ENCODE data around the gene IMPACT.

Gene IMPACT

GRCh38 chr18:24426073-24426397, 435 bp upstream of the IMPACT start:
- no peak for DNase-seq

GRCh38 chr18:24427484-24427883, 1.0 kb downstream of the IMPACT start:
- peak; percentile 26 for DNase-seq

DNA sequence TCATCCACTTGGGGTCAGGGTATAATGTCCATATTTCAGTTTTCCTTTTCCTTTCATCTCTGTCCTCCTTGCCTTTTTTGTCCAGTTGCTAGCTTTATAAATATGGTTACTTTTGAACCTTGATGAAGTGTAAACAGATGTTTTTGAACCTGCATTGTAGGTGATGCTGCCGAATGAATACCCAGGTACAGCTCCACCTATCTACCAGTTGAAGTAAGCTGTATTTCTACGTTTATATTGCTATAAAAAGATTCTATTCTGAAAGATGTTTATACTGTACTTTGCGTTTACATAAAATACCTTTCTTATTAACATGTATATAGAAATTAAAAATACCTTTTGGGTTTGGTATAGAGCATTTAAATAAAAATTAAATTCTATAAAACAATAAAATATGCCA, 2.2 kb downstream of the IMPACT start:
- DNase-seq, result no peak

GRCh38 chr18:24429188-24429587, 2.7 kb downstream of the IMPACT start:
- DNase-seq, result no peak

- DNase-seq, result no peak
Observed at GRCh38 chr18:24432618-24433017, 6.1 kb downstream of the IMPACT start.

GRCh38 chr18:24436939-24437338, 10.5 kb downstream of the IMPACT start:
- DNase-seq, result no peak

DNA sequence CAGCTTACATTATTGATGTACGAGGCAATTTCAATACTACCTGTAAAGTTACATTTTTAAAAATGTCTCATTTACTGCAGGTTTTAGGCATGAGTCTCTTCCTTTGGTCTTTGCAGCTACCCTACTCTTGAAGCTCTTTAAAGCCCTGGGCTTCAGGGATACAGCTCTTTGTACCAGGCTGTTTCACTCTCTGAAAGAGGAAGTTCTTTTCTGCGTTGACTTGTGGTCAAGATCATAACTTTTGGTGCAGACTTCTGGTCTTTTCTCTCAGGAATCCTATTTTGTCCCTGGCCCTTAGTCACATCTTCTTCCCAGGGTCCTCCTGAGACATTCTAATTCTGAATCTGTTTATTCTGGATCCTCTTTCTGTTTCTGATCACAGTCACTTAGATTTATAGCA, 17.4 kb downstream of the IMPACT start:
- no peak for DNase-seq

DNA sequence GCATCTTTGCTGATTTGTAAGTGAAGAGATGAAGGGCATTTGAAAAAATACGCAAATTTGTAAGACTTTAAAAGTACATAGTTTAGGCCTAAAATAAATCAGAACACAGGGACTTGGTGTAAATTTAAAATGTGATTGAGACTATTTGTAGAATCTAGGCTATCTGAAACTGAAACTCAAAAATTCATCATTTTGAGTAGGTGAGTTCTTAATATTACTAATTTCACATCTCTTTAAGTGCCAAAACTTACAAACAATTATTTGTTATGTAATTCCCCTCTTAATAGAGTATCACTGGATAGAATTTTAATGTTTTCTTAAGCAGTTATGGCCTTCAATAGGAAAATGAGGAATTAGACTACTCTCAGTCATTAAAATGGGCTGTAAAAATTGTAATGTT, 20.0 kb downstream of the IMPACT start:
- peak; percentile 28 for DNase-seq

DNA sequence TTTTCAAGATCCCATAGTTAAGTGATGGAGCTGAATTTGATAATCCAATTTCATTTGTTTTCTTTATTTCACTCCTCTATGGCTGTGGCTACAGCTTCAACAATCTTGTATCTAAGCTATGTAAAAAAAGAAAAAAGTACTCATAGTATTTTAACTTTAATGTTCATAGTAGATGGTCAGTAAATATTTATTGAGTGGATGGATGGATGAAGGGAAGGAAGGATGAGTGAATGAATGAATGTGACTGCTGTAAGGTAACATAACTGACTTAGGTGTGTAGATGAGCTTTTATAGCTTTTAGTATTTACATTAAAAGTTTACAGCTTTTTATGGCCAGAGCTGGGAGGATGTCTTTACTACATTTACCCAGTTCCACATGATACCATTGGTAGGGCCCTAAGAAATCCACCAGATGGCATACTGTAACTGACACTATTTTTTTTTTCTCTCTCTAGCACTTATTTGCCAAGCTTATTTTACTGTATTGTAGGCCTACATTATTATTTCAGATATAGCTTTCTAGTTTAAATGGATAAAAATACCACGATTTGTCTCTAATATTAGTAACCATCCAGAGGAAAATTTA, 20.6 kb downstream of the IMPACT start:
- no peak for DNase-seq

DNA sequence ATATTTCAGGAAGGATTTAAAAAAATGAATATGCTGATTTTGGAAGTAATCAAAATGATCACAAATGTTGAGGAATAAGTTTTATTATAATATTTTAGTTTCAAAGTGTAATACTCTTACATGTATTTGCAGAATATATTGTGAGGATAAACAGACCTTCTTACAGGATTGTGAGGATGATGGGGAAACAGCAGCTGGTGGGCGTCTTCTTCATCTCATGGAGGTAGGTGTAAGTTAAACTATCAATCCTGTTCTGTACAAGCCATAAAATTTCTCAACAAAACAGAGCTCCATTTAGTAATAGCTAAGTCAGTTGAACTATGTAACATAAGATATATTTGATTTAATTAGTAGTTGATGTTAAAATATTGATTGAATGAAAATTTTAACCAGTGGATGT, 21.5 kb downstream of the IMPACT start:
- no peak for DNase-seq

GRCh38 chr18:24456549-24456948, 30.1 kb downstream of the IMPACT start:
- peak; percentile 31 for DNase-seq

- no peak for DNase-seq
Observed at GRCh38 chr18:24459772-24460171, 33.3 kb downstream of the IMPACT start.

DNA sequence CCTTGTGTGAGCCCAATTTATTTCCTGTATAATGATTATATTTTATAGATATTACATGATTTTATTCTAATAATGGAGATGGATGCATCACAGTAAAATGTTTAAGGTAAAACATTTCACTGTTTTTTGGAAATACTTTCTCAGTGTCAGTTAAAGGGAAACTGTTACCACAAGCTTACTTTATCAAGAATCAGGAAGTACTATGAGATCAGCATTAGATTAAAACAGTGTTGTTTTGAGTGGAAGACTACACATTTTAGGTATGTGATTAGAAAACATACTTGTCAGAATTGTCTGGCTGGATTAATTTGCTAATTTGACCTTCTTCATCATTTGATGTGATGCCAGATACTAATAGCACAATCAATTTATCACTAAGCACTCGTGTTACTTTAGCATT, 33.9 kb downstream of the IMPACT start, which contains the start of gene HRH4:
Gene HRH4, plus strand, starts transcription at position 250 of the 400 bp plus-strand sequence. Its CDS starts 92 bp downstream, at position 342.
- DNase-seq, result peak; percentile 53

DNA sequence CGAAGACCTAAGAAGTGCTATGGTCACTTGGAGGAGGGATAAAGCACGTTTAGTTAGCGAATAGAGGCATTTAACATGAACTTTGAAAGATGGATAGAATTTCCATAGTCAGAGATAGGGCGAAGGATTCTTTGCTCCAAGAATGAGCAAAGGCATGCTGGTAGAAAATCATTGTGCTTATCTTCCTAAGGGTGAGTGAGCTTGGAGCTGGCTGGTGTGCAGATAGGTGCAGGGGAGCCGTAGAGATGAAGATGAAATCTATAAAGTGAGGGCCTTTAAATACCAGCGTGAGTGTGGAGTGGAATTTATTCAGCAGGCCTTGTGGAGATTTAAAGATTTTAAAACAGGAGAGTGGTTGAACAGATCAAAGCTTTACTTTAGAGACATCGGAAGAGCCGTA, 35.5 kb downstream of the IMPACT start:
- DNase-seq, result no peak

DNA sequence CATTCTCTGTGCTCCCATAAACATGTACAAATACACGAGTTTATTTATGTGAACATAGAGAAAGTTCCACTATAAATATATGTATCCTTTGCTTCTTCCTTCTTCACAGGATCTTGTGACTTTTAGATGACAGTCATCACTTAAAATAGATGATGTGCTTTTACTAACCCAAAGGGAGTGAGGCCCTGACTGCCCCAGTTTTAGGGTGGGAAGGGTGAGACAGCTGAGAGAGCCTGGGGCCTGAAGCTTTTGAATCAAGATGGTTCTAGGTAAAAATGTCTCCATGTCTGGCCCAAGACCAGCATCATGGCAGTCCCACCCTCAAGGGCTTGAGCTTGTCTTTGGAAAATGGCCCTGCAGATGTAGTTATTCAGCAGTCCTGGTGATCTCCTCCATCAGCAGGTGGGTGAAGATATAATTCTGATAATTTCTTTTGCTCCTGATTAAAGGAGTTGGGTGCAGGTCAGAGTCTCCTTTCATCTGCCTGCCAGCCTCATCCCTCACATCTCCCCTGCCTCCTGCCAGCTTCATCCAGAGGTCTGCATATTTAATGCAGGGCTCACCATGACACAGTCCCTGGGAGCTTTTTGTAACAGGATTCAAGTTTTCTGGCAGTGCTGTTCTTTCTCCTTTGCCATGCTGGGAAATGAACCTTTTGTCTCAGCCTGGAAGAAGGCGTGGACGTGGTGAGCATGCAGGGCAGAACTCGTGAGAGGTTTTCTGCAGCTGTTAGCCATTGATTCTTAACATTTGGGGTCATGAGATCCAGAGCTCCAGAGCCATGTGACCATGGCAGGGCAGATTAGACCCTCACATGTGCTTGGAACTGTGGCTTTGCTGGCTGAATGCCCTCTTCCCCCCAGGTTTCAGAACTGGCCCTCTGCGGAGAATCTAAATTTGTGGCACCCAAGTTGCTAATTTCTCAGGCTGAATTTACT, 36.6 kb downstream of the IMPACT start:
- DNase-seq, result no peak

DNA sequence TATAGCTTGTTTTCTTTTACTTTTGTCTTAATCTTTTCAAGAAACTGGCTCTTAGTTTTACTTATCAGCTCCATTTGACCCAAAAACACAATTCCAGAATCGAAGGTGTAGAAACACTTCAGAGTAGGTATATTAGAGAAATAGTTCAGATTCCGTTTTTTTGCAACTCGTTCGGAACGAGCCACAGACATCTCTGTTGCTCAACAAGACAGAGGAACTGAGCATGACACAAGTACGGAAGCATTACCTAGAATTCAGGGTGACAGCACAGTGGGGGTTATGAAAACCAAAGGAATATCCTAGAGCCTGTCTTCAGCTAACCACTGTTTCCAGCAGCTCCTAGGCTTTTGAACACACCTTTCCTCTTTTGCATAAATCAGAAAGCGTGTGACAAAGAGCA, 39.0 kb downstream of the IMPACT start:
- DNase-seq, result no peak

DNA sequence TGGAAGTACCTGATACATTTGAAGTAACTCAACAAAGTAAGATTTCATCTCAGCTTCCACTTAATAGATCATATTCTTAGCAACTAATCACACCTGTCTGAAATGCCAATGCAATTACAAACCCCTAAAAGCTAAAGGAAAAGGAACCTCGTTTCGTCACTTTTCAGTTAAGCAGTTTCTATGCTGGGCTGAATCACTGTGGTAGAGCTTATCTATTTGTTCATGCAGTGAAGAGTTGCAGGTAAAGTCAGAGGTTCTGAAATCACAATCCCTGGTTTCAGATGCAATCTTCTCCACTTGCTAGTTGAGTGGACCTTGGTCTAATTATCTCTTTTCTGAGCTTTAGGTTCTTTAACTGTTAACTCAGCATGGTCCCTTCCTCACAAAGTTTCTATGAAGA, 40.3 kb downstream of the IMPACT start:
- DNase-seq, result peak; percentile 54

DNA sequence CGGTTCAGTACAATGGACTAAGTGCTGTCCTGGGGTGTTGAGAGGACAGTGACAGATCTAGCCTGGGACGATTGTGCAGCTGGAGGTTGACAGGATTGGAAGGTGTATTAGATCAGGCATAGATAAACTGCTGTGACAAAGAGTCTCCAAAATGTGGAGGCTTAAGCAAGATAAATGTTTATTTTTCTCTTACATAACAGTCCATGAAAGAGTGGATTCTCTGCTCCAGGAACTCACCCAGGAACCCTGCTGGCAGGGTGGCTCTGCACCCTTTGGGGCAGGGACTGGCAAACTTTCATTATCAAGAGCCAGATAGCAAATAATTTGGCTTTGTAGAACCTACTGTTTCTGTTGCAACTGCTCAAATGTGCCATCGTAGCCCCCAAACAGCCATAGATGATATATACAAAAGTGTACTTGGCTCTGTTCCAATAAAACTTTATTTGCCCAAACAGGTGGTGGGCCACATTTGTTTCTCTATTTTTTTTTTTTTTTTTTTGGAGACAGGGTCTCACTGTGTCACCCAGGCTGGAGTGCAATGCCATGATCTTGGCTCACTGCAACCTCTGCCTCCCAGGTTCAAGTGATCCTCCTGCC, 43.6 kb downstream of the IMPACT start:
- DNase-seq, result no peak

GRCh38 chr18:24470805-24471204, 44.3 kb downstream of the IMPACT start:
- DNase-seq, result no peak

DNA sequence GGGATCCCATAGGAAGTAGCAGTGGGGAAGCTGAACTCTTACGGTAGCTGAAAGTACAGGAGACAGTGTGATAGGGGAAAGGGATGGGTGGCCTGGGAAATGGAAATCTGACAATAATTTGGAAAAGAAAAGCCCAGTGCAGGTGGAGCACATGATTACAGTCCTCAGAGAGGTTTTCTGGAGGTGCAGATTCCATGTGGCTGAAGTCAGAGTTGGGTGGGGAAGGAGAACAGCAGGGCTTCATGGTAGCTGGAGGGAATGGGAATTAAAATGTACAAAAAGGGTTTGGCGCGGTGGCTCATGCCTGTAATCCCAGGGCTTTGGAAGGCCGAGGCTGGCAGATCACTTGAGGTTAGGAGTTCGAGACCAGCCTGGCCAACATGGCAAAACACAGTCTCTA, 46.1 kb downstream of the IMPACT start:
- no peak for DNase-seq

DNA sequence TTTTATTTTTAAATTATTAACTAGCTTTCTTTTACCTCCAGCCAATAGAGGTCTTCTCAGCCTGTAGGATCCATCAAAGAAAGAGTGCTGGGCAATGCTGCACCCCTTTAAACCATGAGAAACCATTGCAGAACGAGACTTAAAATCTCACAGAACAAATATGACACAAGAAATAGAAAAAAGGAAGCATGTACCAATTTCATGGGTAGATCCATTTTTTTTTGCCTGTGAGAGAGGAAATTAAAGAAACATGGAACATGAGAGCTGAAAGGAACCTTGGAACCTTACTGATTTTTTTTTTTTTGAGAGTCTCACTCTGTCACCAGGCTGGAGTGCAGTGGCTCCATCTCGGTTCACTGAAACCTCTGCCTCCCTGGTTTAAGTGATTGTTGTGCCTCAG, 47.9 kb downstream of the IMPACT start:
- no peak for DNase-seq

DNA sequence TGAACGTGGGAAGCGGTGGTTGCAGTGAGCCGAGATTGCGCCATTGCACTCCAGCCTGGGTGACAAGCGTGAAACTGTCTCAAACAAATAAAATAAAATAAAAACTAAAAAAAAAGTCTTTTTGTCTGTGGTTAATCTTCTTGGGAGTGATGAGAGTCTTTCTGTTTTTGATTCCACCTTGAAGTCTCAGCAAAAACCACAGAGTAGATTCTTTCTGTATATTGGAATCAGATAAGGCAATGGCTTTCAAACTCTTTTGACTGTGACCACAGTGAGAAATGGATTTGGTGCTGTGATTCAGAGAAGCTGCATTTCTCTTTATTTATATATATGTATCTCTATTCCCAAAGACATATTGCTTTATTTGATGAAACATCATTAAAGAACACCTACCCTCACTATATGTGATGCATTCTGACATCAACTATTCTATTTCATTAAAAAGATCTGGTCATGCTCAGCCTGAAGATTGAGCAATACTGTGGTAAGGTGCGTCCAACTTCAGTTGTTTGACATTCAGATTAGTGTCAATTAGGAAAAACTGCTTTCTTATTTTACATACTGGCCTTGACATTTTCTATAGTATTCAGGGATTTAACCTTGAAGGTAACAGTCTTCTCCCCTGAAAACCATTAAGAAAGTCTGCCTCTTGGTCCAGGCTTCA, 49.6 kb downstream of the IMPACT start:
- peak; percentile 35 for DNase-seq

GRCh38 chr18:24479371-24479770, 52.9 kb downstream of the IMPACT start:
- DNase-seq, result no peak

- DNase-seq, result no peak
Observed at GRCh38 chr18:24482821-24483220, 56.4 kb downstream of the IMPACT start.

Measured in activated CD4-positive, alpha-beta T cell treated with anti-CD3 and anti-CD28 coated beads, Interleukin-10, Interleukin-2, amounts not matched to agents 100 ng/mL and 50 ng/mL, durations not matched to agents 16 hours and 8 hours (primary cell).